NCI-H460 (cell line): Measurements from ENCODE around the gene CACNB1. TPM values are rescaled to one million over a fixed set of nuclear protein-coding genes. Genes with fewer than 3 reads are reported as not detected.

Experiments used
- DNase-seq: peaks from one replicate; pipeline ENCODE4 v3.0.0-alpha.2; 2016; ENCODE audit warnings: low read depth; ENCODE audit errors: extremely low read depth
- total RNA-seq: library from RNA; depleted of rRNA; stranded (reverse); fragments of >200 nt; shearing (Covaris generic); gene quantifications from 2 replicates; pipeline ENCODE4 v1.2.3, GENCODE V29; 2014

Gene CACNB1
- total RNA-seq, 1 experiment from 2014 or later: 3.4 TPM

DNA sequence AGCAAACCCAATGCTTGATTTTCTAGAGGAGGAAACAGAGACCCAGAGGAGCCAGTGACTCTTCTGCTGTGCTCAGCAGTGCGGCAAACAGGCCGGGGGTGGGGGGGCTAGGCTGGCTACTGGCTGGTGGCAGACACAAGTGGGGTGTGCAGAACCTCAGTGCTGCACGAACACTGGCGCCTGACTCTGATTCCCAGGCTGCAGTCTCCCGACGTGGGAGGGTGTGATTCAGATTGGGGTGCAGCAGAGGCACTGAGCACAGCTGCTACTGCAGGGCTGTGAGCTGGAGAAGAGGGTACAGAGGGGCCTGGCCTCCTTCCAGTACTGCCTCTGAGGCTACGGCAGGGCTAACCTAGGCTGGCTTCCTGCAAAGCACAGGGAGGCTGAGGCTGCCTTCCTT is 10.7 kb upstream of the CACNB1 start:
- DNase-seq: no peak

DNA sequence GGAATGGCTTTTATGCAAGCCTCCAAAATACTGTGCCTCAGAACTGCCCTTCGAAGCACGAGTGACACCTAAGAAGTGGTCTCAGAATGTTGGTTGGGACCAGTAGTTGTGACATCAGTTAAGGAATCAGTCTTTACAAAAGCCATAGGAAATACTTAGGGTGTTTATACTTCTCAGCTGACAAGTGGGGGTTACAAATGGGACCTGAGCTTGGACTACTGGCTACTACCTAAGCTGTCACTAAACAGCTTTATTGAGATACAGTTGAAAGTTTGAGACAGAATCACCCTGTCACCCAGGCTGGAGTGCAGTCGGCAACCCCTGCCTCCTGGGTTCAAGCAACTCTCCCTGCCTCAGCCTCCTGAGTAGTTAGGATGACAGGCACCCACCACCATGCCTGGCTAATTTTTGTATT is 7.7 kb upstream of the CACNB1 start:
- no peak for DNase-seq

DNA sequence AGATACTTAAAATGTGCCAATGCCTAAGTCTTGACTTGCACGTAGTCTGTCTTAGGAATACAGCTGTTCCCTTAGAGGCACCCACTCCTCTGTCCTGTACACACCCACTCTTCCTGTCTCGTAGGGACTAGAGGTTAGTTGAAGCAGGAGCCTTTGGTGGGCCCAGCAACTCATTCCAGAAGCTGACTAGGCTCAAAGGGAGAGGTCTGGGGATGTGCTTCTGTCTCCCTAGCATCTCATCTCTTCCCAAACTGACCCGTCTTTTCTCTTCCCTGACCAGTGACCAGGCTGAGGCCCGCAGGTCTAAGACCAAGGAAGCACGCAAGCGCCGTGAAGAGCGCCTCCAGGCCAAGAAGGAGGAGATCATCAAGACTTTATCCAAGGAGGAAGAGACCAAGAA is 6.8 kb upstream of the CACNB1 start:
- no peak for DNase-seq

DNA sequence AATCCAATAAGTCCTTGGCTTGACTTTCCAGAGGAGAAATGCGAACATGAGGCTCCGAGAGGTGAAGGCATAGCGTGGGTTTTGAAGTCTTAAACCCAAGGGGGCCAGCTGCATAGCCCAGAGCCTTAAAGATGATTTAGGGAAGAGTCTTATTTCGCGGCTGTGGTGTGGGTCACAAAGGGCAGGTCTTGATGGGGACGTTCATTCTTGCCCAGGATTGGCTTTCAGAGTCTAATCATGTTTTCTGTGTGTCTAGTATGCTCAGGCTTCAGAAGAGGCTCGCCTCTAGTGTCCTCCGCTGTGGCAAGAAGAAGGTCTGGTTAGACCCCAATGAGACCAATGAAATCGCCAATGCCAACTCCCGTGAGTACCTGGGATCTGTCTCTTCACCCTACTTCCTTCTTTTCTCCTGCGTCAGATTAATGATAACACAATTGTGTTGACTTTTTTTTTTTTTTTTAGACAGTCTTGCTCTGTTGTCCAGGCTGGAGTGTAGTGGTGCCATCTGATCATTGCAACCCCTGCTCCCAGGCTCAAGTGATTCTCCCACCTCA is 3.6 kb upstream of the CACNB1 start:
- DNase-seq: no peak

DNA sequence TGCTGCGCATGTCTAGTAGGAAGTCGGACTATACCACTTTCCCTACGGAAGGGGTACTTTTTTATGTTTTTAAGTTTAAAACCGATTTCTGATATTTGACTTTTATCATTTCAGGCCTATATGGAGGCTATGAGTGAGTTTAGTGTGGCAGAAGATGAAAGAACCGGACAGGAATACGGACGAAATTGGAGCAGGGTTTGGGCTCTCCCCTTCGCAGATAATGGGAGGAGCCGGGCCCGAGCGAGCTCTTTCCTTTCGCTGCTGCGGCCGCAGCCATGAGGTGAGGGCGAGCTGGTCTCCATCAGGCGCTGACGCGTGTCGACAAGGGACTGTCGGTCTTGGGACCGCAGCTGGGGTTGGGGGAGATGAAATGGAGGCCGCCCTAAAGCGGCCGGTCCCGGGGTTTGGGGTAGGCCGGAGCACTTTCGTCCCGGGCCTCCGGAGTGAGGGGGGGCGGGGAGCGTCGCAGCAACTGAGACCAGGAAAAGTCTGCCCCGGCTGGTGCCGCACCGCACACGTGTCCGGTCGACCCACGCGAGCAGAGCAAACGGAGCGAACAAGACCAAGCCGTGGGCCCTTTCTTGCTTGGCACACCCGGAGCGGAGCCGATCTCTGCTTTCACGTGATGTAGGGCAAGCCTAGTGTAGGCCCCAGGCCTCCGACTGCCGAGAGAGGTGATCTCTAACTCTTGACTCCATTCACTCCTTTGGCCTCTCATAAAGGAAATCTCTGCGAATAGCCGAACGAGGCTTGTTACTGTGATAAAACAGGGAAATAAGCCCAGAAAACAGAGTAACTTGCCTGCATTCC is 2.8 kb upstream of the CACNB1 start, which contains the start of gene RPL19:
RPL19 (plus strand) TSS at position 214 of the 810 bp plus-strand sequence; CDS start at position 276, 62 bp downstream.
- DNase-seq: no peak

DNA sequence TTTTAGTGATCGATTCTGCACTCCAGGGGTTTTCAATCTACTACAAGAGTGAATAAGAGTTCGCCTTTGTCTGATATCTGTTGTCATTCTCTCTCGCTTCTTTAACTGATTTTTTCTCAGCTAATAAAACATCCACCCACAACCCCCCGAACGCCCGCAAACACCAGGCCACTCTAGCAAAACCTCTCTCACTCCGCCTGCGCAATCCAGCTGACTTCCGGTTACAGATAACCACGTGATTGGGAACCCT is 2.3 kb upstream of the CACNB1 start:
- peak; percentile 95 for DNase-seq

DNA sequence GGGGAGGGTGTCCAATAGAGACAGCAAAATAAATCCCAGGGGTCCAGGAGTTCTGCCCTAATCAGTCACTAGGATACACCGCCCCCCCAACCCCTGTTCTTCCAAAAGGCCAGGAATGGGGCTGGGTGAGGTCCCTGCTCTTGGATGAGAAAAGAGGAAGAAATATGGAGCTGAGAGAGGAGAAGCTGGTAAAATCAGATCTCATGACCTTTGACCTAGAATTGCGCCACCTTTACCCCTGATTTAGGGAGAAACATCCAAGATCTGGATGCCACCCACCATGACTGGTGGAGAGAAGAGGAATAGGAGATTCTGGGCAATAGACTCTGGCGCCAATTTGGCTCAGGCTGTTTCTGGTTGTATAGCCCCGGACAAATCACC is 707 bp upstream of the CACNB1 start:
- no peak for DNase-seq

DNA sequence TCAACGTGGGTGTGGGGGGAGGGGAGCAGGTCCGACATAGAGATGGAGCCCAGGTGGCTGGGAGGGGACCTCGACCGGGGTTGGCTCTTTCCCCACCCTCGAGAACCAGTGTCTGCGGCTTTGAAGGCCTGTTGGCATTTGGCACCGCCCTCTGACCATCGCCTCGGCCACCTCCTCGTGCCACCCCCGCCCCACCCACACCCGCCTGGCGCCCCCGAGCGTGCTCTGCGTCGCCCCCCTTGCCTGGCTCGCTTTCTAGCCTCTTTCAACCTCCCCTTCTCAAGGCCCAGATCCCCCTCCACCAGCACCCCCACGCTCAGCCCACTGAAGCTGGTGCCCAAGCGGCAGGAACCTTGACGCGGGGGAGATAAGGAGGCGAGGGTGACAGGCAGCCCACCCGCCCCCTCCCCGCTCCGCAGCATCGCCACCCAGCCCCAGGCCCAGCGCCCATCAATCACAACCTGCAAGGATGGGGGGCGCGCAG is 619 bp downstream of the CACNB1 start:
- no peak for DNase-seq

DNA sequence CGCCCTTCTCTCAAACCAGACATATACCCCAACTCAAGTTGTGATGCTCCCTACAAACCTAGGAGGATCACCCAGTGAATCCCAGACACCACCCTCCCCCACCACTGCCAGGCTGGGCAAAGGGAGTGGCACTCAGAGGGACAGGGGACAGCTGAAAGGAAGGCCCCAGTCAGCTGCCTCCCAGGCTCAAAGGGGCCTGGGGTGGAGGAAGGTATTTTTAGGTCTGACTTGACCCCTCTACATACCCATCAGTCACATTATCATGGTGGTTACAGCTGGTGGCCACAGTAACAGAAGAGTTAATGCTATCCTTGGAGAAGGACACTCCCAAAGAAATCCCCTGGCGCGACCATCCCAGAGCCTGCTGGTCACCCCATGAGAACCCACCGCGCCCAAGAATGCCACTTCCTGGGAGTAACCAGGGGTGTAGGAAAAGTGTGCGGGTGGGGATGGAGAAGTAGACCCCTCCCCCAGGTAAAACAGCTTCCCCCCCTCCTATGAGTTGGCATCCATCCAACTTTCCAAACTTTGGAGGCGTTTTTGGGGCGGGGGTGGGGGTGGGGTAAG is 1.1 kb downstream of the CACNB1 start:
- no peak for DNase-seq

DNA sequence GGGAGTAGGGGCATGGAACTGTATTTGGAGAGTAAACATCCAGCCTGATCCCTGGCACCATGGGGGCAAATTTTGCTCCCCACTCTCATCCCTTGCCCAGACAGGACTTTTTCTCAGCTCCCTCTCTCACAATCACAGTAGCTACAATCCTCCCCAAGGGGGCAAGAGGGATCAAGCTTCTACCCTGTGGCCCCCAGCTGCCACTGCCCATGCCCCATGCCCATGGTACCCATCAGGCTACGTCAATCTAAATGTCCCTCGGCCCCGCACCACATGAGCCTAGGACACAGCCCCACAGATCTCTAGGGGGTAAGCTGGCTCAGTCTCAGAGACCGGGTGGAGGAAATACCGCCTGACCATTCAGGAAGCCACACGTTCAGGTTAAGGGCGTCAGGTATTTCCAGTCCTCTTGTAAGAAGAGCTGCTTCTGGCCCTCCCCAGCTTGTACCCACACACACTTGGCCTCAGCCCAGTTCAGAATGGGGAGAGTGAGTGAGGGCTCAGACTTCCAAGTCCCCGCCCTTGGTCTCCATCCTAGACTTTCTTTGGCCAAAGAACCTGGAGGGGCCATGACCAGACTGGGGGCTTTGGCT is 1.8 kb downstream of the CACNB1 start:
- DNase-seq: no peak

DNA sequence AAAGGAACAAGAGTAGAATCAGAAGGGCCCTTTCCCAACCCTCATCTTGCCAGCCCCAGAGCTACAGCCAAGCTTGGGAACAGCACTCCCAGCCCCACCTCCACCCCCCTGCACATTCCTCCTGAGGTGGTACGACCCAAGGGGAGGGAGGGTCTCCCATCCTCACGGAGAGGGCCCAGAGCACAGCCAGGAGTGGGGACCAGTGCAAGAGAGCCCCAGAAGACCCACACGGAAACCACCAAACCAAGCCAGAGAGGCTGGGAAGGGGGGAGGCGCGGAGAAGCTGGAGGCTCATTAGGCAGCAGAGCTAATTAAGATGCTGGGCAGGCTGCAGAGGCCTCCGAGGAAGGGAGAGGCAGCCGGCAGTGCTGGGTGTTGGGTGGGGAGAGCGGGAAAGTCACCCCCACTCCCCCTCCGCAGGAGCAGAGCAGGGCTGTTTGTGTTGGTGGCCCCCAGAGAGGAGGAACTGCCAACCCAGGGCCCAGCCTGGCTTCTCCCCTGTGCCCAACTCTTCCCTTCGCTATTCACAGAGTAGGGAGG is 2.4 kb downstream of the CACNB1 start:
- no peak for DNase-seq

DNA sequence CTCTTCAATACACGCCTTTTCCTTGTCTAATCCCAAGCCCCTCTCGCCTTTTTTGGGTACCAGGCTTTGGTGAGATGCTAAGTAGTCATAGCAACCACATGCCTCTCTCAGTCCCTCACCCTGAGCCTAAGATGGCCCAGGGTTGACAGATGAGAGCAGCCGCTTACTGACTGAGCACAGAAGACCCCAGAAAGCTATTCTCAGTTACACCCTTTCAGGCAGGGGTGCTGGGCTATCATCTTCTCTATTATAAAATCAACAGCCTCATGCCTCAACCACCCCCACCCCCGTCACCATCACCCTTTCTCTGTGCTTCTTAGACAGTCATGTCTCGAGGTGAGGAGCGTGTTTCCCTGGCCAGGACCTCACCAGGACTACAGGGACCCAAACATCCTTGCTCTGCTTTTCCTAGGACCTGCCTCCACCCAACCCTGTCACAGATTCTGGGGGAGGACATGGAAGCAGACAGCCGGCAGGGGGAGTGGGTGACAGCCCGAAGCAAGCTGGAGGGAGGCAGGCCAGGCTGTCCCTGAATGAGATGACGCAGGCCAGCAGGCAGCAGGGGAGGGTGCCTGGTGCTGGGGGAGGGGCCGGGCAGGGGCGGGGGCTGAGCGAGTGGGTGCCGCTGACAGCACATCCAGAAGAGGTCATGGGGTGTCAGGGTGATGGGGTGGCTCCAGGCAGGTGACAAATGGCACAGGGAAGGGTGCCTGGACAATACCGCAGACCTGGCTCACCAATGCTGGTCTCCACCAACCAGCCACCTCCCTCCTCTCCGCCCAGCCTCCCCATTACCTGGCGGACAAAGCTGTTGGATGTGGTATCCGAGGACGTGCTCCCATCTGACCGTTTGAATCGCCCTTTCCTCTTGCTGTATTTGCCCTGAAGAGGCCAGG is 3.1 kb downstream of the CACNB1 start:
- DNase-seq: peak; percentile 50

DNA sequence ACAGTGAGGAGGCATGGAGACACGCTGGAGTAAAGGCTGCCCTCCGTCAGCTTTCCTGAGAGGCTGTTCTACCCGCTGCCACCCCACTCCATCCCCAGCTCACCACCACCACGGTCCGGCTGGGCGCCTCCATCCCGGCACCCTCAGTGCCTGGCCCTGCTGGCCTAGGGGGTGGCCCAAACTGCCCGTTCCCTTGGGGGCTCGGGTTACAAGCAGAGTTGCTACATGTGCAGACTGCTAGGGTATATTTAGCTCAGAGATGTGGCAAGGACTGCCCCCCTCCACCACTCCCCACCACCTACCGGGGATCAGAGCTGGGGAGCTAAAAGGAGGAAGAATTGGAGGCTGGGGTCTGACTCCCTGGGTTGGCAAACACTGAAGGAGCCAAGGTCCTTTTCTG is 4.1 kb downstream of the CACNB1 start:
- DNase-seq: no peak

DNA sequence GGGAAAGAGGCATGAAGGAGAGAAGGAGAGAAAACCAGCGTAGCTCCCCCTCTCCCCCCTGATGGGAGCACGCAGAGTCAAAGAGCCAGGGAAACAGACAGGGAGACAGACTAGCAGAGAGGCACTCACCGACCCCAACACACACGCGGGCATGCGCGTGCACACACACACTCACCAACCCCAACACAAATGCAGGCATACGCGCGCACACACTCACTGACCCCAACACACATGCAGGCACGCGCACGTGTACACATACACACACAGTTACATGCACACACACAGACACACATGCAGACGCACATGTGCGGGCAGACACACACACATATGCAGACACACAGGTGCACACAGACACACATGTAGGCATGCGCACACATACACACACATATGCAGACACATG is 4.6 kb downstream of the CACNB1 start:
- DNase-seq: no peak

DNA sequence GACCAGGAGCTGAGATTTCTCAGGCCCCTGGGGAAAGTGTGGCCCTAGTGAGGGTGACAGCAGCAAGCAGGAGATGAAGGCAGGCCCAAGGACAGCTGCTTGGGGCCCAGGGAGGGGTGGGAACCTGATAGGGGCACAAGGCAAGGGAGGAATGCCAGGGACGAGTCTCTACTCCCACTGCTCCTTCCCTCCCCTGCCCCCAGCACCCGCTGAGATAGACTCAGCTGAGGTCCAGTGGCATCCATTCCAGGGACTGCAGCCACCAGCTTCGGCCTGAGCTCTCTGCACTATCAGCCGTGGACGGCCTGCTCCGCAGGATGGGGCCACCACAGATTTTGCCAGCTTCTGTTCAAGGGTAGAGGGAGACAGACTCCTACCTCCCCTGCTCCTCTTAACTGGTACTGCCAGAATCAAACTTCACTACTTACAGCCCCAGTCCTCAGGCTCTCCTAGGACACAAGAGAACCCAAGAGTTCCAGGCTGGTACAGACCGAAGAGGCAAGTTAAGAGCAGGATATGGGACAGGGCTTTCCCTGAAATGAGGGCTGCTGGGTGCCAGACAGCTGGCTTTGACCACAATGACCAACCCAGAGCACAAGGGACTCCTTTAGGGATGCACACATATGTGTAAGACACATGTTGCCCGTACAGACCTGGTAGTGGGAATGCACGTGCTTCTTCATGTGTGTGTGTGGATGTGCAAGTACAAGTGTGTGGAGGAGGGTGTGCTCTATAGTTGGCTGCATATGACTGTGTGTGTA is 5.5 kb downstream of the CACNB1 start:
- no peak for DNase-seq

DNA sequence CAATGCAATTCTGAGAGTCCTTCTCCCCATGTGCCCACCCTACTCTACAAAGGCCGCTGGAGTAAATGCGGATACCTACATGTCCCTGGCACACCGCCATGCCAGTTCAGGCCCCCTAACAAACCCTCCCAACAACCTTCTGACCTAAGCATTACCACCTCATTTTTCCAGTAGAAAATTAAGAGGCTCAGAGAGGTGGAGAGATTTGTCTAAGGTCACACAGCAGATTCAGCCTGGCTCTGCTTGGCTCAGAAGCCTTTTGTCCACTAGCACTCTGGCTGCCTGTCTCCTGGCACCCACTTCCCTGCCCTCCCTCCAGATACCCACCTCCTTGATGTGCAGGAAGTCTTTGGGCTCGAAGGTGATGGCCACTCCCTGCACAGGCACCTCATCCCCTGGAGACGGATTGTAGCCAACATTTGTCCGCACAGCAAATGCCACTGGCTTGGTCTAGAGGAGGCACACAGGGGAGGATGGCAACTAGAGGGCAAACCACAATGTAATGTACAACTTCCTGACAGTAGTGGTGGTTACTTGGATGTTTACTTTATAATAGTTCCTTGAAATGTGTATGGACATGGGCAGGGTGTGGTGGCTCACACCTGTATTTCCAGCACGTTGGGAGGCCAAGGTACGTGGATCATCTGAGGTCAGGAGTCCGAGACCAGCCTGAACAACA is 10.2 kb downstream of the CACNB1 start:
- no peak for DNase-seq

DNA sequence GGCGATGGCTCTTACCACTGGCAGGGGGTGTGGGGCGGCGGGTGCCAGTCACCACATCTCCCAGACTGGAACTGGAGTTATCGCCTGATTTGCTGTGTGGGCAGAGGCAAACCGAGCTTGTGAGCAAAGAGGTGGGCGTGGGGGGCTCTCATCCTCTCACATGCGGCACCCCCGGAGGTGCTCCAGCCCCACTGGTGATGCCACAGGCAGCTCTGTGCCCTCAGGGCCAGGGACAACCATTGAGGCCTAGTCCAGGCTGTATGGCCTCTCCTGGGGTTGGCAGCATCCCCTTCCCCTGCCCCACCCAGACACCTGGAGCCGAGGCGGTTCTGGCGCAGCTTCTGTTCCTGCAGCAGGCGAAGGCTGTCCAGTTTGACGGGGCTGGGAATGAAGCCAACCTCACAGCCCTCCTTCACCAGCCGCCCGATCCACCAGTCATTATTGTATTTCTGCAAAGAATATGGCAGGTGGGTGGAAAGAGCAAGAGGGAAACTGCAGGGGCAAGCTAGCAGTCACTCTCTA is 10.9 kb downstream of the CACNB1 start:
- DNase-seq: no peak

DNA sequence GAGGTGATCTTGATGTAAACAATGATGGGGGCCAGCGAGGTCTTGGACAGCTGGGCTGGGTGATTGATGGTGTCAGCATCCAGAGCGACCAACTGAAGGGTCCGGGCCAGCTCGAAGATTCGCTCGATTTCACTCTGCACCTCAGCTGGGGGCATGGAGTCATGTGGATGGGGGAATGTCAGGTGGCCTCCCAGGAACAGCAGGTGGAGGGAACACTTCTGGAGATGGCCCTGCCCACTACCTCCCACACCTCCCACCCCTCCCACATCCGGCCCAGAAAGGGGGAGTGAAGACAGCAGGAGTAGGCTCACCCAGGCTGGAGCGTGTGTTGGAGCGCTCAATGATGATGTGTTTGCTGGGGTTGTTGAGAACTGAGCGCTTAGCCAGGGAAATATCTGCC is 13.7 kb downstream of the CACNB1 start:
- no peak for DNase-seq

DNA sequence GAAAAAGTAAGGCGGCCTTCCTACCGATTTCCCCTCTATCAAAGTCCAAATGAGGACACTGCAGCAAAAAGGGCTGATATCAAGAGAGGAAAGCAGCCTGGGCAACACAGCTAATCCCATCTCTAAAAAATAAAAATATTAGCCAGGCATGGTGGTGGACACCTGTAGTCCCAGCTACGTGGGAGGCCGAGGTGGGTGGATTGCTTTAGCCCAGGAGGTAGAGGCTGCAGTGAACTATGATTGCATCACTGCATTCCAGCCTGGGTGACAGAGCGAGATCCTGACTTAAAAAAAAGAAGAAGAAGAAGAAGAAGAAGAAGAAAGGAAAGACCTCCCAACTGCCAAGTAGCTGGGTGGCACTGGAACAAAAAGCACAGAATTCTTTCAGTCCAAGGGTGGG is 14.4 kb downstream of the CACNB1 start:
- DNase-seq: no peak
